ENCODE data around the gene PVALB. TPM values are rescaled to one million over a fixed set of nuclear protein-coding genes. Genes with fewer than 3 reads are reported as not detected.

The PVALB gene
- total RNA-seq, 1 donor from 2014 or later: not detected

GRCh38 chr22:36835903-36836302 is 19.1 kb upstream of the PVALB start:
- Mint-ChIP-seq H3K4me3 (ENCODE audit: unreplicated experiment) (no peak overlapping the region), H3K4me1 (ENCODE audit: unreplicated experiment) (no peaks in the 10 kb centered on the region), H3K9me3 (ENCODE audit: unreplicated experiment) (no peaks in the 10 kb centered on the region), H3K27me3 (ENCODE audit: unreplicated experiment) (peaks cover 57% of the 10 kb centered on the region), H3K36me3 (ENCODE audit: unreplicated experiment) (no peaks in the 10 kb centered on the region), H3K27ac (ENCODE audit: unreplicated experiment) (no peak overlapping the region)
- DNase-seq (ENCODE audit: extremely low spot score, unreplicated experiment): no peak
- TF ChIP-seq, protein P1, sequence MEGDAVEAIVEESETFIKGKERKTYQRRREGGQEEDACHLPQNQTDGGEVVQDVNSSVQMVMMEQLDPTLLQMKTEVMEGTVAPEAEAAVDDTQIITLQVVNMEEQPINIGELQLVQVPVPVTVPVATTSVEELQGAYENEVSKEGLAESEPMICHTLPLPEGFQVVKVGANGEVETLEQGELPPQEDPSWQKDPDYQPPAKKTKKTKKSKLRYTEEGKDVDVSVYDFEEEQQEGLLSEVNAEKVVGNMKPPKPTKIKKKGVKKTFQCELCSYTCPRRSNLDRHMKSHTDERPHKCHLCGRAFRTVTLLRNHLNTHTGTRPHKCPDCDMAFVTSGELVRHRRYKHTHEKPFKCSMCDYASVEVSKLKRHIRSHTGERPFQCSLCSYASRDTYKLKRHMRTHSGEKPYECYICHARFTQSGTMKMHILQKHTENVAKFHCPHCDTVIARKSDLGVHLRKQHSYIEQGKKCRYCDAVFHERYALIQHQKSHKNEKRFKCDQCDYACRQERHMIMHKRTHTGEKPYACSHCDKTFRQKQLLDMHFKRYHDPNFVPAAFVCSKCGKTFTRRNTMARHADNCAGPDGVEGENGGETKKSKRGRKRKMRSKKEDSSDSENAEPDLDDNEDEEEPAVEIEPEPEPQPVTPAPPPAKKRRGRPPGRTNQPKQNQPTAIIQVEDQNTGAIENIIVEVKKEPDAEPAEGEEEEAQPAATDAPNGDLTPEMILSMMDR (IDR thresholded peaks at IDR 0.05): no peak

DNA sequence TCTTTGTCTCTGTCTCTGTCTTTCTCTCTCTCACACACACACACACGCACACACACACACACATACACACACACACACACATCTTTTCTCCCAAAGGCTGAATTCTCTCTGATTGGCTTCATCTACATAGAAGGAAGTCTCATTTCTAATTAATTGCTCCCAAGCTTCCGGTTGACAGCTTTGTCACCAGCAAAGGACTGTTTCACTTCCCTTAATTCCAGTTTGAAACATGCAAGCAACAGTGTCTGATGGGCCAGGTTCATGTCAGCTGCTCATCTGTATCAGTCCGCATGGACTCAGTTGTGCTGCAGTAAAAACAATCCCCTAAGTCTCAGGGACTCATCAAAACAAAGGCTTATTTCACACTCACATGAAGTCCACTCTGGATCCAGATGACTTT is 16.2 kb upstream of the PVALB start:
- H3K4me3 Mint-ChIP-seq (ENCODE audit: unreplicated experiment): no peak overlapping the region
- no peaks in the 10 kb centered on the region for H3K36me3 Mint-ChIP-seq (ENCODE audit: unreplicated experiment)
- H3K9me3 Mint-ChIP-seq (ENCODE audit: unreplicated experiment): no peaks in the 10 kb centered on the region
- no peak for DNase-seq (ENCODE audit: extremely low spot score, unreplicated experiment)
- H3K27ac Mint-ChIP-seq (ENCODE audit: unreplicated experiment): no peak overlapping the region
- TF ChIP-seq, protein P1 (IDR thresholded peaks at IDR 0.05): no peak
- H3K27me3 Mint-ChIP-seq (ENCODE audit: unreplicated experiment): peaks cover 68% of the 10 kb centered on the region
- no peaks in the 10 kb centered on the region for H3K4me1 Mint-ChIP-seq (ENCODE audit: unreplicated experiment)

GRCh38 chr22:36831717-36832116 is 14.9 kb upstream of the PVALB start:
- TF ChIP-seq, protein P1 (IDR thresholded peaks at IDR 0.05): no peak

DNA sequence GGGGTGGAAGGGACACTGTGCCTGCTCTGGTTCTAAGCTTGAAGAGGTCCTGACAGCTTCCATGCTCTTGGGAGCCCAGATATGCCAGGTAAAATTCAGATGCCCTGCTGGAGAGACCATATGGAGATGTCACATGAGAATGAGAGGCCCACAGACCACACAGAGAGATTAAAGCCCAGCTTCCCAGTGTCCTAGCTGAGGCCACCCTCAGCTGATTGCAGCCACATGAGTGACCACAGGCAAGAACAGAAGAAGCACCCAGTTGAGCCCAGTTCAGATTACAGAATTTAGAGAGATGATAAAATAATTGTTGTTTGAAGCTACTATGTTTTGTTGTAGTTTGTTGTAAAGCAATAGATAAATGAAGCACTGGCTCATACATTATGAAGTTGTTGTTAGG is 14.4 kb upstream of the PVALB start:
- no peak overlapping the region for H3K4me3 Mint-ChIP-seq (ENCODE audit: unreplicated experiment)
- no peaks in the 10 kb centered on the region for H3K4me1 Mint-ChIP-seq (ENCODE audit: unreplicated experiment)
- H3K9me3 Mint-ChIP-seq (ENCODE audit: unreplicated experiment): no peaks in the 10 kb centered on the region
- DNase-seq (ENCODE audit: extremely low spot score, unreplicated experiment): no peak
- TF ChIP-seq, protein P1 (IDR thresholded peaks at IDR 0.05): no peak
- H3K27me3 Mint-ChIP-seq (ENCODE audit: unreplicated experiment): peaks cover 73% of the 10 kb centered on the region
- no peaks in the 10 kb centered on the region for H3K36me3 Mint-ChIP-seq (ENCODE audit: unreplicated experiment)
- H3K27ac Mint-ChIP-seq (ENCODE audit: unreplicated experiment): no peak overlapping the region

More at GRCh38 chr22:36831717-36832116, 14.9 kb upstream of the PVALB start:
- Mint-ChIP-seq H3K27me3 (ENCODE audit: unreplicated experiment) (peaks cover 68% of the 10 kb centered on the region), H3K27ac (ENCODE audit: unreplicated experiment) (no peak overlapping the region), H3K36me3 (ENCODE audit: unreplicated experiment) (no peaks in the 10 kb centered on the region), H3K4me1 (ENCODE audit: unreplicated experiment) (no peaks in the 10 kb centered on the region), H3K4me3 (ENCODE audit: unreplicated experiment) (no peak overlapping the region), H3K9me3 (ENCODE audit: unreplicated experiment) (no peaks in the 10 kb centered on the region)
- no peak for DNase-seq (ENCODE audit: extremely low spot score, unreplicated experiment)

- Mint-ChIP-seq H3K4me3 (ENCODE audit: unreplicated experiment) (no peak overlapping the region), H3K9me3 (ENCODE audit: unreplicated experiment) (no peaks in the 10 kb centered on the region), H3K4me1 (ENCODE audit: unreplicated experiment) (no peaks in the 10 kb centered on the region), H3K27me3 (ENCODE audit: unreplicated experiment) (peaks cover 67% of the 10 kb centered on the region), H3K27ac (ENCODE audit: unreplicated experiment) (no peak overlapping the region), H3K36me3 (ENCODE audit: unreplicated experiment) (no peaks in the 10 kb centered on the region)
- DNase-seq (ENCODE audit: extremely low spot score, unreplicated experiment): no peak
- TF ChIP-seq, protein P1 (IDR thresholded peaks at IDR 0.05): no peak
These were observed 13.8 kb upstream of the PVALB start for GRCh38 chr22:36830601-36831000.
